NCI-H748 treated with DMSO at 0.1 percent for 48 hours (cell line): ENCODE measurements around the gene LMTK3.
"Not testable (repeated sequence)": the region's sequence is repeated elsewhere in the genome, so short reads cannot be mapped to it uniquely, and the experiment has no call there.

Experiments
- DNase-seq: peaks from one replicate; lab custom pipeline; 2025; lab: John Stamatoyannopoulos, UW

The LMTK3 gene

GRCh38 chr19:48486706-48487105, 24.9 kb downstream of the LMTK3 start:
- DNase-seq: not testable (repeated sequence)

- no peak for DNase-seq
Observed at GRCh38 chr19:48484931-48485612, 26.6 kb downstream of the LMTK3 start.

GRCh38 chr19:48484247-48484893, 27.3 kb downstream of the LMTK3 start:
- DNase-seq: no peak

- no peak for DNase-seq
Observed at GRCh38 chr19:48483301-48483700, 28.3 kb downstream of the LMTK3 start.

GRCh38 chr19:48481846-48482639, 29.6 kb downstream of the LMTK3 start:
- no peak for DNase-seq

GRCh38 chr19:48480558-48481500, 30.8 kb downstream of the LMTK3 start:
- no peak for DNase-seq

- DNase-seq: no peak
Observed at GRCh38 chr19:48480183-48480557, 31.5 kb downstream of the LMTK3 start.

- no peak for DNase-seq
Observed at GRCh38 chr19:48479686-48480085, 31.9 kb downstream of the LMTK3 start.

GRCh38 chr19:48478339-48479256, 33.0 kb downstream of the LMTK3 start:
- no peak for DNase-seq

- no peak for DNase-seq
Observed at GRCh38 chr19:48477698-48478338, 33.8 kb downstream of the LMTK3 start.

- no peak for DNase-seq
Observed at GRCh38 chr19:48477067-48477685, 34.5 kb downstream of the LMTK3 start.

GRCh38 chr19:48476176-48476575, 35.5 kb downstream of the LMTK3 start:
- no peak for DNase-seq

GRCh38 chr19:48475369-48476068, 36.1 kb downstream of the LMTK3 start:
- DNase-seq: no peak

GRCh38 chr19:48474084-48474592, 37.5 kb downstream of the LMTK3 start:
- no peak for DNase-seq

- DNase-seq: no peak
Observed at GRCh38 chr19:48473161-48473966, 38.3 kb downstream of the LMTK3 start.

GRCh38 chr19:48471836-48472235, 39.8 kb downstream of the LMTK3 start:
- no peak for DNase-seq

- DNase-seq: no peak
Observed at GRCh38 chr19:48470856-48471255, 40.8 kb downstream of the LMTK3 start.
